Neutrophil (primary cell): ENCODE data around the gene DSG4.

ENCODE experiments used
- H3K27ac ChIP-seq: fragments of 200-600 bp; sonication (generic); 2 replicates; pipeline ENCODE4 v1.5.1; 2016; ENCODE audit warnings: mild to moderate bottlenecking, moderate library complexity
- H3K27me3 ChIP-seq: fragments of 200-600 bp; sonication (generic); 2 replicates; pipeline ENCODE4 v1.6.0; 2016; ENCODE audit warnings: mild to moderate bottlenecking
- H3K36me3 ChIP-seq: fragments of 200-600 bp; sonication (generic); 2 replicates; pipeline ENCODE4 v1.5.1; 2017
- H3K4me1 ChIP-seq, 2 experiments: fragments of 200-600 bp in 1 of 2; sonication (generic) in 1 of 2; 1 replicate in 1 of 2; 2 replicates in 1 of 2; pipeline versions ENCODE4 v1.5.1 to v1.6.1; 2013 to 2016; ENCODE audit warnings: low read depth in 1 of 2, low read length in 1 of 2, mild to moderate bottlenecking in 1 of 2, moderate library complexity in 1 of 2; ENCODE audit not compliant: control insufficient read depth in 1 of 2, insufficient read depth in 1 of 2
- H3K4me3 ChIP-seq, 2 experiments: fragments of 200-600 bp in 1 of 2; sonication (generic) in 1 of 2; 1 replicate in 1 of 2; 2 replicates in 1 of 2; pipeline ENCODE4 v1.5.1; 2013 to 2016; ENCODE audit warnings: low read depth in 1 of 2, low read length in 1 of 2, mild to moderate bottlenecking in 1 of 2, moderate library complexity in 1 of 2
- H3K9me3 ChIP-seq: fragments of 200-600 bp; sonication (generic); 2 replicates; pipeline ENCODE4 v1.5.1; 2016
- CTCF ChIP-seq: fragments of 200-600 bp; sonication (generic); IDR thresholded peaks from 2 replicates; pipeline ENCODE4 v1.5.1; 2016; ENCODE audit warnings: antibody characterized with exemption

The DSG4 gene

GRCh38 chr18:31438402-31438801, 61.8 kb downstream of the DSG4 start:
- H3K27ac ChIP-seq: no peak overlapping the region
- H3K9me3 ChIP-seq: no peaks in the 10 kb centered on the region
- no peaks in the 10 kb centered on the region for H3K36me3 ChIP-seq
- H3K27me3 ChIP-seq: no peaks in the 10 kb centered on the region
- H3K4me3 ChIP-seq: no peak overlapping the region
- TF ChIP-seq CTCF: no peak
- no peaks in the 10 kb centered on the region for H3K4me1 ChIP-seq

GRCh38 chr18:31439807-31440325, 63.3 kb downstream of the DSG4 start:
- Histone ChIP-seq H3K9me3 (no peaks in the 10 kb centered on the region), H3K27ac (no peak overlapping the region), H3K4me3 (no peak overlapping the region), H3K27me3 (no peaks in the 10 kb centered on the region), H3K36me3 (no peaks in the 10 kb centered on the region), H3K4me1 (no peaks in the 10 kb centered on the region)
- TF ChIP-seq CTCF: no peak

GRCh38 chr18:31440787-31441186, 64.2 kb downstream of the DSG4 start:
- Histone ChIP-seq H3K4me1 (no peaks in the 10 kb centered on the region), H3K4me3 (no peak overlapping the region), H3K36me3 (no peaks in the 10 kb centered on the region), H3K27me3 (no peaks in the 10 kb centered on the region), H3K9me3 (no peaks in the 10 kb centered on the region), H3K27ac (no peak overlapping the region)
- no peak for TF ChIP-seq CTCF

- Histone ChIP-seq H3K9me3 (no peaks in the 10 kb centered on the region), H3K4me1 (no peaks in the 10 kb centered on the region), H3K27me3 (no peaks in the 10 kb centered on the region), H3K27ac (no peak overlapping the region), H3K4me3 (no peak overlapping the region), H3K36me3 (no peaks in the 10 kb centered on the region)
- no peak for TF ChIP-seq CTCF
Measured at GRCh38 chr18:31441493-31441892, 64.9 kb downstream of the DSG4 start.

- Histone ChIP-seq H3K9me3 (no peaks in the 10 kb centered on the region), H3K27ac (no peak overlapping the region), H3K36me3 (no peaks in the 10 kb centered on the region), H3K4me3 (no peak overlapping the region), H3K27me3 (no peaks in the 10 kb centered on the region), H3K4me1 (no peaks in the 10 kb centered on the region)
- TF ChIP-seq CTCF: no peak
Measured at GRCh38 chr18:31444142-31444541, 67.6 kb downstream of the DSG4 start.

GRCh38 chr18:31445908-31446307, 69.3 kb downstream of the DSG4 start:
- no peaks in the 10 kb centered on the region for H3K27me3 ChIP-seq
- H3K9me3 ChIP-seq: no peaks in the 10 kb centered on the region
- no peak overlapping the region for H3K27ac ChIP-seq
- TF ChIP-seq CTCF: no peak
- no peaks in the 10 kb centered on the region for H3K36me3 ChIP-seq
- no peaks in the 10 kb centered on the region for H3K4me1 ChIP-seq
- no peak overlapping the region for H3K4me3 ChIP-seq
